BLaER1 treated with 17β-estradiol and CSF1 and Interleukin-3, amounts not matched to agents 10 nM and 100 nM (cell line): ENCODE measurements around the gene MAPK10.

Experiments
- H3K27ac ChIP-seq, 11 experiments: shearing (Covaris generic); formaldehyde crosslinking; 2 replicates each; pipeline ENCODE4 v1.8.1; 2022
- H3K27me3 ChIP-seq, 11 experiments: shearing (Covaris generic); formaldehyde crosslinking; 2 replicates each; pipeline ENCODE4 v1.8.1; 2022
- H3K36me3 ChIP-seq, 11 experiments: shearing (Covaris generic); formaldehyde crosslinking; 2 replicates each; pipeline ENCODE4 v1.8.1; 2022
- H3K4me1 ChIP-seq, 10 experiments: shearing (Covaris generic); formaldehyde crosslinking; 2 replicates each; pipeline ENCODE4 v1.8.1; 2022
- H3K4me2 ChIP-seq, 11 experiments: shearing (Covaris generic); formaldehyde crosslinking; 2 replicates each; pipeline ENCODE4 v1.8.1; 2022
- H3K4me3 ChIP-seq, 10 experiments: shearing (Covaris generic); formaldehyde crosslinking; 2 replicates each; pipeline ENCODE4 v1.8.1; 2022
- H3K9ac ChIP-seq, 11 experiments: shearing (Covaris generic); formaldehyde crosslinking; 2 replicates each; pipeline ENCODE4 v1.8.1; 2022
- H3K9me3 ChIP-seq, 11 experiments: shearing (Covaris generic); formaldehyde crosslinking; replicated peaks in 1 of 11; 2 replicates each; pipeline ENCODE4 v1.8.1; 2022
- H4K20me1 ChIP-seq, 11 experiments: shearing (Covaris generic); formaldehyde crosslinking; 2 replicates each; pipeline ENCODE4 v1.8.1; 2022
- Cebpa-rat ChIP-seq, 11 experiments: shearing (Covaris generic); IDR thresholded peaks; 2 replicates each; pipeline ENCODE4 v1.8.1; 2022

MAPK10 gene

DNA sequence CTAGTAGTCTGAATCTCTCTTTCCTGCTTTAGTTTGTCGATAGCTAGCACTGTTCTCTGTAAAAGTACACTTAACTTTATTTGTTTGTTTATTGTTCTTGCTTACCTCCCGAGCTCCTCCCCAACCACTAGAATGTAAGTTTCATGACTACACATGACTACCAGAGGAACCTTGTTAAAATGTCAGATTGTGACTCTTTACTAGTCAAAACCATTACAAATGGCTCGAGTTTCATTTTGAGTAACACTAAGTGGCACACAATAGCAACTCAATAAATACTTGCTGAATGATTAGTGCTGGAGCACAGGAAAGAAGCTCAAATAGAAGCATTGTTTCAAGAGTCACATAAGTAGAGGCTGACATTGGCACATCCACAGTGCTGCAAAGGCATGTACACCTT is 116.1 kb downstream of the MAPK10 start:
- Histone ChIP-seq H3K4me3 (no peak overlapping the region), H3K4me2 (no peak overlapping the region), H3K9me3 (peaks cover 0 to 13% (median 0%) of the 10 kb centered on the region in 11 experiments; a peak in 7 of 22 replicates), H3K4me1 (no peaks in the 10 kb centered on the region), H4K20me1 (no peaks in the 10 kb centered on the region), H3K36me3 (no peaks in the 10 kb centered on the region), H3K27me3 (no peaks in the 10 kb centered on the region), H3K9ac (no peak overlapping the region), H3K27ac (no peak overlapping the region)
- TF ChIP-seq Cebpa-rat (IDR thresholded peaks at IDR 0.05), result no peak

DNA sequence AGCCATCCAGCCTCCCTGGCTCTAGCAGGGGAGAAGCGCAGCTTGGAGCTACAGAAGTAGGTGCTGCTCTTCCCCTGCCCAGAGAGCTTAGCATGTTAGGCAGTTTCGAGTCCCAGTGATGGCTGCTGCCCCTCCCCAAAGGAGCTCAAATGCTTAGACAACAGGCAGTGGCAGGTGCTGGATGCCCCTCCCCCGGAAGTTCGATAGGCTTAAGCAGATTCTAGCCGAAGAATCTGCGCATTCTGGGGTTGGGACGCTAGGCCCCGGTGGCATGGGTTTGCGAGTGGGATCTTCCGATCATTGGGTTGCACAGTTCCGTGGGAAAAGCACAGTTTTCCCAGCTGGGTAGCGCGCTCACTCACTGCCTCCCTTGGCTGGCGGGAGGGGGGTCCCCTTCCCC is 117.2 kb downstream of the MAPK10 start:
- no peaks in the 10 kb centered on the region for H3K27me3 ChIP-seq
- H3K9me3 ChIP-seq, result peaks cover 0 to 13% (median 4%) of the 10 kb centered on the region in 11 experiments; a peak in 8 of 22 replicates
- no peak overlapping the region for H3K4me3 ChIP-seq
- H3K4me1 ChIP-seq, result no peaks in the 10 kb centered on the region
- no peak for TF ChIP-seq Cebpa-rat (IDR thresholded peaks at IDR 0.05)
- no peaks in the 10 kb centered on the region for H3K36me3 ChIP-seq
- H3K27ac ChIP-seq, result no peak overlapping the region
- no peak overlapping the region for H3K4me2 ChIP-seq
- H3K9ac ChIP-seq, result no peak overlapping the region
- no peaks in the 10 kb centered on the region for H4K20me1 ChIP-seq

DNA sequence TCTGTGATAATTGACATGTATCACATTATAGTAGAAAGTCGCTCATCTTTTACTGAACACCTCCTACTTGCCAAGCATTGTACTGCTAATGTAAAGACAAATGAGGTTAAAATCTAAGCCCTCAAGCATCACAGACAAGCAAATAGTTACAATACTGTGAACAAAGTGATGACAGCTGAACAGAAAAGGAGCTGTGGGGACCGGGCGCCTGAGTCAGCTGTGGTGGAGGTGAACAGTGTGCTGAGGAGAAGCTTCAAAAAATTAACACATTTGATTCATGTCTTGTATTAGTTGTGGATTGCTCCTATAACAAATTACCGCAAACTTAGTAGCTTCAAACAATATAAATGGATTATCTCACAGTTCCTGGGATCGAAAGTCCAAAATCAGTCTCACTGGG is 124.3 kb downstream of the MAPK10 start:
- Histone ChIP-seq H3K27me3 (no peaks in the 10 kb centered on the region), H3K9me3 (peaks cover 0 to 4% (median 0%) of the 10 kb centered on the region in 11 experiments; a peak in 1 of 22 replicates), H3K4me1 (no peaks in the 10 kb centered on the region), H3K4me3 (no peak overlapping the region), H3K27ac (no peak overlapping the region), H3K36me3 (no peaks in the 10 kb centered on the region), H3K9ac (no peak overlapping the region), H3K4me2 (no peak overlapping the region), H4K20me1 (no peaks in the 10 kb centered on the region)
- no peak for TF ChIP-seq Cebpa-rat (IDR thresholded peaks at IDR 0.05)

DNA sequence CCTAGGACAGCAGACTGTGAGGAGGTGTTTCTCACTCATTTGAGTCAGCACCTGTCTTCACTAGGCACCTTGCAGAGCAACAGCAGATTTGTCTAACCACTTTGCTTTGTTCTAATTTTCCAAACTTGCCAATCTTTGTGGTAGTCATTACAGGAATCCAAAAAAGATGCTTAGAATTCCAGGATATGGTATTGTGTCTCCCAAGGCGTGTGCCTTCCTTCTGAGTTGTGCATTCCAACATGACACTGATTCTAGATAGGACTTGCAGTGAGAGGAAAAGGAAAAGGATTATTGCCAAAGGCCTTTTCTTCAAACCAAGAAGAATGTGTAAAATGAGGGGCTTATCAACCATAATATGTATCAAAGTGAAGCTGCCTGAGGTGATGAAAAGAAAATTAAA is 126.2 kb downstream of the MAPK10 start:
- H3K9me3 ChIP-seq, result peaks cover 0 to 4% (median 0%) of the 10 kb centered on the region in 11 experiments; a peak in 1 of 22 replicates
- peaks cover 0 to under 1% (median 0%) of the 10 kb centered on the region in 10 experiments; a peak in 1 of 20 replicates for H3K4me1 ChIP-seq
- H3K9ac ChIP-seq, result no peak overlapping the region
- no peak for TF ChIP-seq Cebpa-rat (IDR thresholded peaks at IDR 0.05)
- H3K27ac ChIP-seq, result no peak overlapping the region
- H3K36me3 ChIP-seq, result no peaks in the 10 kb centered on the region
- H3K4me2 ChIP-seq, result no peak overlapping the region
- no peaks in the 10 kb centered on the region for H4K20me1 ChIP-seq
- no peaks in the 10 kb centered on the region for H3K27me3 ChIP-seq
- no peak overlapping the region for H3K4me3 ChIP-seq

DNA sequence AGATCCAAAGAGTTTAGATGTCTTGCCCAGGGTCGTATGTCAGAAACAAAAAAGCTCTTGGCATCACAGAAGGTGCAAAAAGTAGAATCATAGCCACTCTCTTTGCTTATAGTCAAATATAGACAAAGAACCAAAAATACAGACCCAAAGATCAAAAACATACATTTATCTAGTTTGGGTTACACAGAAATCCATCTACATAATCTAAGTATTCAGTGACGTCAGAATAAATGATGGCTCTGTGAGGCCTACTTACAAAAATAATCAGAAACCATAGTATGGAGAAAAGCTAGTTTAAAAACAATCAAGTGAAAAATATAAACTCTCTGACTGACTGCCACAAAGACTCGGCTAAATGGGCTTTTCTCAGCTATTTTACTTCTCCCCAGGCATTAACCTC is 126.8 kb downstream of the MAPK10 start:
- Histone ChIP-seq H3K4me2 (no peak overlapping the region), H3K27ac (no peak overlapping the region), H3K27me3 (no peaks in the 10 kb centered on the region), H3K9ac (no peak overlapping the region), H3K9me3 (peaks cover 0 to 4% (median 0%) of the 10 kb centered on the region in 11 experiments; a peak in 1 of 22 replicates), H3K36me3 (no peaks in the 10 kb centered on the region), H4K20me1 (no peaks in the 10 kb centered on the region), H3K4me3 (no peak overlapping the region), H3K4me1 (peaks cover 0 to 7% (median 0%) of the 10 kb centered on the region in 10 experiments; a peak in 5 of 20 replicates)
- TF ChIP-seq Cebpa-rat (IDR thresholded peaks at IDR 0.05), result no peak

DNA sequence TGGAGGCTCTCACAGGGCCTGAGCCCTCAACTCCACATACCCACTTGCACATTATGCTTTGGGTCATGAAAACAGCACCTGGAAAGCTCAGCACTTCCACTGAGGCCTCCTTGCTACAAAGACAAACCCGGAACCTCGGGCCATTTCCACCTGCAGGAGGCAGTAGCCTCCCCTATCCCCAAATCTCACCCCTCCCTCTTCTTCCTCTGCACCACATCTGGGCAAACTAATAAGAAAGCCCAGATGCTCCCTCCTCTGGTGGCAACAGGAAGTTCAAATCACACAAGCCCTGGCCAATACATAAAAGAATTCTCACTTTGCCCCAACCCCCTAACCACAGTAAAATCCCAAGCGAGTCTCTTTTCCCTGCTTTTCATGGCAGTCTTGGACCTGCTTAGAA is 136.4 kb downstream of the MAPK10 start:
- no peaks in the 10 kb centered on the region for H4K20me1 ChIP-seq
- H3K36me3 ChIP-seq, result no peaks in the 10 kb centered on the region
- no peak for TF ChIP-seq Cebpa-rat (IDR thresholded peaks at IDR 0.05)
- no peak overlapping the region for H3K9ac ChIP-seq
- H3K27me3 ChIP-seq, result no peaks in the 10 kb centered on the region
- H3K4me2 ChIP-seq, result no peak overlapping the region
- no peaks in the 10 kb centered on the region for H3K9me3 ChIP-seq
- H3K4me3 ChIP-seq, result no peak overlapping the region
- H3K4me1 ChIP-seq, result peaks cover 0 to 8% (median 0%) of the 10 kb centered on the region in 10 experiments; a peak in 5 of 20 replicates
- H3K27ac ChIP-seq, result no peak overlapping the region

DNA sequence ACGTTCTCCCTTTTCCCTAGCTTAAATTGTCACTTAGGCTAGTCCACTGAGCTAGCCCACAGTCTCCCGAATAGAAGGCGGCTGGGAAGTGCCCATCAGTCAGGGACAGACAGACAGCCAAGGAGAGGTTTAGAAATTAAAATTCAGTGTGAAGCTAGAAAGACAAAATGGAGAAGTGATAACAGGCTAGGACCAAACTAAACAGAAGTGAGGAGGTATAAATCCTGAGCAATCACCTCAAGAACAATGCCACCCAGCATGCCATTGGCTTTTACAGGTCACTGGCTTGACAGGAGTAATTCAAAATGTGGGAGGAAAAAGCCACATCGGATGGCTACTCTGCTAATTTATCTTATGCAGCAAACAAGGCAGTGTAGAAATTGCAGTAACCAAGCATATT is 138.9 kb downstream of the MAPK10 start:
- Histone ChIP-seq H3K9ac (no peak overlapping the region), H3K4me1 (no peaks in the 10 kb centered on the region), H4K20me1 (no peaks in the 10 kb centered on the region), H3K27ac (no peak overlapping the region), H3K4me3 (no peak overlapping the region), H3K4me2 (no peak overlapping the region), H3K9me3 (no peaks in the 10 kb centered on the region), H3K36me3 (no peaks in the 10 kb centered on the region), H3K27me3 (no peaks in the 10 kb centered on the region)
- no peak for TF ChIP-seq Cebpa-rat (IDR thresholded peaks at IDR 0.05)

DNA sequence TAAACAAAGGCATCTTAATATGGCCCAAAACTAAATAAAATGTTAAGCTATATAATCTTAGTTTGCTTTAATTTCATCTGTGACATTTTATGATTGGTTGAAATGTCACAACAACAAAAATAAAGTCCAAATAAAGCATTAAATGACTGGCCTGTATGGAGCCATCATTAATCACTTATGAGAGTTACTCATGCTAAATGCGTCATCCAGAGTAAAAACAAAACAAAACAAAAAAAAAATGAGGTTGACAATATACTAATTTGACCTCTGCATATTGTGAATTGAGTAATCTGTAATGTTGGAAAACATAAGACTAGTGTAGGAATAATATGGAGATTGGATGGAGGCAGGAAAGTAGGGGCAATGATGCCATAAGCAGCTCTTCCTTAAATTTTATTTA is 139.7 kb downstream of the MAPK10 start:
- Histone ChIP-seq H3K4me2 (no peak overlapping the region), H3K36me3 (no peaks in the 10 kb centered on the region)

DNA sequence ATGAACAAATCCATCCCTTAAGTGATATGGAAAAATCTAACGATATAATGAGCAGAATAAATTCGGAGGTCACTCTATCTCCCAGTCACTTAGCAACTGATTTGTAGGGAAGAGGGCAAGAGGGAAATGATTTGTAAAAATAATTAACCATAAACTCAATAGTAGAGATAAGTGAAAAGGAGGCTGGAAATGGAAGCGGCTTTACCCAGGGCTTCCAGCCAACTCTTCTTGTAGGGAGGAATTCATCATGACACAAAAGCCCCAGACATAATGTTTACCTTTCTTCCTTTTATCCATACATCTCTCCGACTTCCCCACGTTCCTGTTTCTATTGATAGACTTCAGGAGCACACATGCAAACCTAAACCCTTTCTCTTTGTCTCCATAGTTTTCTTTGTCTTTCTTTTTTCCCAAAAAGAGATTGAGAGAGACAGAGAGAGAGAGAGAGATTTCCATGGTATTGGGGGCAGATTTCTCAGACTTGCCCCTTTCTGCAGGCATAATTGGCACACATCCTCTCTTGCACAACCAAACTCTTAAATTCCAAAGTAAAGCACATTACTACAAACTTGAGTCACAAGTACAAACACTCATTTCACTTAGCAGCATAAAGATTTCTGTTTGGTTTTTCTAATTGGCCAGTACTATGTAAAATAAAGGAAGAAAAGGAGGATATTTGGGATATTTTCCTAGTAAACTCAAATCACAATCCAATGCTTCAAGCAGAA is 140.9 kb downstream of the MAPK10 start:
- Histone ChIP-seq H3K27me3 (no peaks in the 10 kb centered on the region), H3K9ac (no peak overlapping the region), H3K4me2 (no peak overlapping the region), H3K9me3 (peaks cover 4 to 14% (median 11%) of the 10 kb centered on the region in 11 experiments; a peak in 15 of 22 replicates), H3K4me1 (no peaks in the 10 kb centered on the region), H3K27ac (no peak overlapping the region), H3K36me3 (no peaks in the 10 kb centered on the region), H4K20me1 (no peaks in the 10 kb centered on the region), H3K4me3 (no peak overlapping the region)
- TF ChIP-seq Cebpa-rat (IDR thresholded peaks at IDR 0.05), result no peak

More for the DNA sequence above, 139.7 kb downstream of the MAPK10 start:
- no peak overlapping the region for H3K4me3 ChIP-seq
- no peak overlapping the region for H3K9ac ChIP-seq
- H4K20me1 ChIP-seq, result no peaks in the 10 kb centered on the region
- no peaks in the 10 kb centered on the region for H3K27me3 ChIP-seq
- peaks cover 0 to 2% (median 0%) of the 10 kb centered on the region in 11 experiments; a peak in 4 of 22 replicates for H3K9me3 ChIP-seq
- no peak for TF ChIP-seq Cebpa-rat (IDR thresholded peaks at IDR 0.05)
- H3K4me1 ChIP-seq, result no peaks in the 10 kb centered on the region
- H3K27ac ChIP-seq, result no peak overlapping the region

DNA sequence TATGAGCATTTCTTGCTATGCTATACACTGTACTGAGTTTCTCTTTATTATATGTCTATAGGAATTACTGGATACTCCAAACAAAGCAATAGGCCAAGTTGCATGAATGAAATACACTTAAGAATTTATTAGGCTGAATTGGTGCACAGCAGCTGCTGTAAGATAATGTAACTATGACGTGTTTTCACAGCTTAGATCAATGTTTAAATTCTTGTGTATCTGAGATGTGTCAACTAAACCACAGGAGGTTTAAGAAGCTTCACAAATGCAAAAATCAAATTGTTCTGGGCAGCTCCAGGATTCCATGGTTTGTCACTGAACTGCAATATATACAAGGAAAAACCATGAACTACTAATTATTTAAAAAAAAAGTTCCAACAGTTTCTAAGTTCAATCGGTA is 156.7 kb downstream of the MAPK10 start:
- no peaks in the 10 kb centered on the region for H4K20me1 ChIP-seq
- no peaks in the 10 kb centered on the region for H3K4me1 ChIP-seq
- no peak for TF ChIP-seq Cebpa-rat (IDR thresholded peaks at IDR 0.05)
- H3K27me3 ChIP-seq, result no peaks in the 10 kb centered on the region
- no peak overlapping the region for H3K27ac ChIP-seq
- no peak overlapping the region for H3K9ac ChIP-seq
- no peaks in the 10 kb centered on the region for H3K9me3 ChIP-seq
- no peaks in the 10 kb centered on the region for H3K36me3 ChIP-seq
- H3K4me3 ChIP-seq, result no peak overlapping the region
- no peak overlapping the region for H3K4me2 ChIP-seq
